ENCODE results near the gene SPO11. TPM values are rescaled to one million over a fixed set of nuclear protein-coding genes. Genes with fewer than 3 reads are reported as not detected.

The SPO11 gene
- total RNA-seq, 1 donor from 2014 or later = not detected

- Mint-ChIP-seq H3K36me3 (ENCODE audit: low read depth) (peaks cover 23% of the 10 kb centered on the region), H3K27ac (ENCODE audit: unreplicated experiment) (no peak overlapping the region), H3K27me3 (ENCODE audit: low read depth) (no peaks in the 10 kb centered on the region), H3K9me3 (no peaks in the 10 kb centered on the region), H3K4me1 (no peaks in the 10 kb centered on the region), H3K4me3 (no peak overlapping the region)
- TF ChIP-seq CTCF (conservative IDR thresholded peaks at IDR 0.05) = no peak
- DNase-seq (ENCODE audit: low read depth, low spot score) = no peak
Measured at GRCh38 chr20:57369596-57369995, 40.0 kb downstream of the SPO11 start.

GRCh38 chr20:57370316-57370715, 40.7 kb downstream of the SPO11 start:
- H3K4me1 Mint-ChIP-seq = no peaks in the 10 kb centered on the region
- H3K27ac Mint-ChIP-seq (ENCODE audit: unreplicated experiment) = no peak overlapping the region
- TF ChIP-seq CTCF (conservative IDR thresholded peaks at IDR 0.05) = no peak
- peaks cover 24% of the 10 kb centered on the region for H3K36me3 Mint-ChIP-seq (ENCODE audit: low read depth)
- no peak overlapping the region for H3K4me3 Mint-ChIP-seq
- DNase-seq (ENCODE audit: low read depth, low spot score) = no peak
- H3K27me3 Mint-ChIP-seq (ENCODE audit: low read depth) = no peaks in the 10 kb centered on the region
- no peaks in the 10 kb centered on the region for H3K9me3 Mint-ChIP-seq

- no peak overlapping the region for H3K27ac Mint-ChIP-seq (ENCODE audit: unreplicated experiment)
- H3K36me3 Mint-ChIP-seq (ENCODE audit: low read depth) = peaks cover 27% of the 10 kb centered on the region
- H3K27me3 Mint-ChIP-seq (ENCODE audit: low read depth) = no peaks in the 10 kb centered on the region
- TF ChIP-seq CTCF (conservative IDR thresholded peaks at IDR 0.05) = no peak
- no peak overlapping the region for H3K4me3 Mint-ChIP-seq
- no peak for DNase-seq (ENCODE audit: low read depth, low spot score)
- H3K9me3 Mint-ChIP-seq = no peaks in the 10 kb centered on the region
- H3K4me1 Mint-ChIP-seq = no peaks in the 10 kb centered on the region
Measured at GRCh38 chr20:57371363-57371762, 41.8 kb downstream of the SPO11 start.

GRCh38 chr20:57372157-57372556, 42.6 kb downstream of the SPO11 start:
- Mint-ChIP-seq H3K4me3 (no peak overlapping the region), H3K4me1 (no peaks in the 10 kb centered on the region), H3K9me3 (no peaks in the 10 kb centered on the region), H3K36me3 (ENCODE audit: low read depth) (peaks cover 26% of the 10 kb centered on the region), H3K27ac (ENCODE audit: unreplicated experiment) (no peak overlapping the region), H3K27me3 (ENCODE audit: low read depth) (no peaks in the 10 kb centered on the region)
- no peak for TF ChIP-seq CTCF (conservative IDR thresholded peaks at IDR 0.05)
- DNase-seq (ENCODE audit: low read depth, low spot score) = no peak

- TF ChIP-seq CTCF (conservative IDR thresholded peaks at IDR 0.05) = no peak
- no peak for DNase-seq (ENCODE audit: low read depth, low spot score)
- Mint-ChIP-seq H3K27ac (ENCODE audit: unreplicated experiment) (peak overlapping the region; percentile 65), H3K27me3 (ENCODE audit: low read depth) (no peaks in the 10 kb centered on the region), H3K36me3 (ENCODE audit: low read depth) (peaks cover 26% of the 10 kb centered on the region), H3K4me1 (no peaks in the 10 kb centered on the region), H3K4me3 (no peak overlapping the region), H3K9me3 (no peaks in the 10 kb centered on the region)
Measured at GRCh38 chr20:57372581-57373350, 43.2 kb downstream of the SPO11 start.
